Measurements from ENCODE around the gene CNPY3.
"Not testable (repeated sequence)": the region's sequence is repeated elsewhere in the genome, so short reads cannot be mapped to it uniquely, and the experiment has no call there.

DNA sequence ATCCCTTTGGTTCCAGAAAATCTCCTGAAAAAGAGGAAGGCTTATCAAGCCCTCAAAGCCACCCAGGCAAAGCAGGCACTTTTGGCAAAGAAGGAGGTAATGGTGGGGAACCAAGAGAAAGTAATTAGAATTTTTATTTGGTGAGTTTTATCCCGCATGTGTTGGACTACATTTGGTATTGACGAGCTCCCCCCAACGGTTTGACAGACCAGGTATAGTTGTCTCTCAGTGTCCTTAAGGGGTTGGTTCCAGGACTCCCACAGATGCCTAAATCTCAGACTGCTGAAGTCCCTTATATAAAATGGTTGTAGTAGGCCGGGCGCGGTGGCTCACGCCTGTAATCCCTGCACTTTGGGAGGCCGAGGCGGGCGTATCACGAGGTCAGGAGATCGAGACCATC lies 48.4 kb upstream of the CNPY3 start:
- TF ChIP-seq, protein P1, sequence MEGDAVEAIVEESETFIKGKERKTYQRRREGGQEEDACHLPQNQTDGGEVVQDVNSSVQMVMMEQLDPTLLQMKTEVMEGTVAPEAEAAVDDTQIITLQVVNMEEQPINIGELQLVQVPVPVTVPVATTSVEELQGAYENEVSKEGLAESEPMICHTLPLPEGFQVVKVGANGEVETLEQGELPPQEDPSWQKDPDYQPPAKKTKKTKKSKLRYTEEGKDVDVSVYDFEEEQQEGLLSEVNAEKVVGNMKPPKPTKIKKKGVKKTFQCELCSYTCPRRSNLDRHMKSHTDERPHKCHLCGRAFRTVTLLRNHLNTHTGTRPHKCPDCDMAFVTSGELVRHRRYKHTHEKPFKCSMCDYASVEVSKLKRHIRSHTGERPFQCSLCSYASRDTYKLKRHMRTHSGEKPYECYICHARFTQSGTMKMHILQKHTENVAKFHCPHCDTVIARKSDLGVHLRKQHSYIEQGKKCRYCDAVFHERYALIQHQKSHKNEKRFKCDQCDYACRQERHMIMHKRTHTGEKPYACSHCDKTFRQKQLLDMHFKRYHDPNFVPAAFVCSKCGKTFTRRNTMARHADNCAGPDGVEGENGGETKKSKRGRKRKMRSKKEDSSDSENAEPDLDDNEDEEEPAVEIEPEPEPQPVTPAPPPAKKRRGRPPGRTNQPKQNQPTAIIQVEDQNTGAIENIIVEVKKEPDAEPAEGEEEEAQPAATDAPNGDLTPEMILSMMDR (IDR thresholded peaks at IDR 0.05) = not testable (repeated sequence)
- TF ChIP-seq, protein P2, sequence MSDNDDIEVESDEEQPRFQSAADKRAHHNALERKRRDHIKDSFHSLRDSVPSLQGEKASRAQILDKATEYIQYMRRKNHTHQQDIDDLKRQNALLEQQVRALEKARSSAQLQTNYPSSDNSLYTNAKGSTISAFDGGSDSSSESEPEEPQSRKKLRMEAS (IDR thresholded peaks at IDR 0.05; ENCODE audit: low read depth) = not testable (repeated sequence)
- TF ChIP-seq FOXJ3 (CRISPR knock-in tag; IDR thresholded peaks at IDR 0.05); POLR2AphosphoS5 (IDR thresholded peaks at IDR 0.05; ENCODE audit: low read depth, low read length); RFX5 (IDR thresholded peaks at IDR 0.05; ENCODE audit: low read length); FOXM1 (IDR thresholded peaks at IDR 0.05; ENCODE audit: low read depth); MXI1 (IDR thresholded peaks at IDR 0.05; ENCODE audit: low read depth, low read length); GABPA (IDR thresholded peaks at IDR 0.05; ENCODE audit: low read depth); EP300 (IDR thresholded peaks at IDR 0.05; ENCODE audit: borderline replicate concordance in 1 of 2, low read depth in 1 of 2, low read length in 1 of 2): not testable (repeated sequence)
- TF ChIP-seq, protein P3, sequence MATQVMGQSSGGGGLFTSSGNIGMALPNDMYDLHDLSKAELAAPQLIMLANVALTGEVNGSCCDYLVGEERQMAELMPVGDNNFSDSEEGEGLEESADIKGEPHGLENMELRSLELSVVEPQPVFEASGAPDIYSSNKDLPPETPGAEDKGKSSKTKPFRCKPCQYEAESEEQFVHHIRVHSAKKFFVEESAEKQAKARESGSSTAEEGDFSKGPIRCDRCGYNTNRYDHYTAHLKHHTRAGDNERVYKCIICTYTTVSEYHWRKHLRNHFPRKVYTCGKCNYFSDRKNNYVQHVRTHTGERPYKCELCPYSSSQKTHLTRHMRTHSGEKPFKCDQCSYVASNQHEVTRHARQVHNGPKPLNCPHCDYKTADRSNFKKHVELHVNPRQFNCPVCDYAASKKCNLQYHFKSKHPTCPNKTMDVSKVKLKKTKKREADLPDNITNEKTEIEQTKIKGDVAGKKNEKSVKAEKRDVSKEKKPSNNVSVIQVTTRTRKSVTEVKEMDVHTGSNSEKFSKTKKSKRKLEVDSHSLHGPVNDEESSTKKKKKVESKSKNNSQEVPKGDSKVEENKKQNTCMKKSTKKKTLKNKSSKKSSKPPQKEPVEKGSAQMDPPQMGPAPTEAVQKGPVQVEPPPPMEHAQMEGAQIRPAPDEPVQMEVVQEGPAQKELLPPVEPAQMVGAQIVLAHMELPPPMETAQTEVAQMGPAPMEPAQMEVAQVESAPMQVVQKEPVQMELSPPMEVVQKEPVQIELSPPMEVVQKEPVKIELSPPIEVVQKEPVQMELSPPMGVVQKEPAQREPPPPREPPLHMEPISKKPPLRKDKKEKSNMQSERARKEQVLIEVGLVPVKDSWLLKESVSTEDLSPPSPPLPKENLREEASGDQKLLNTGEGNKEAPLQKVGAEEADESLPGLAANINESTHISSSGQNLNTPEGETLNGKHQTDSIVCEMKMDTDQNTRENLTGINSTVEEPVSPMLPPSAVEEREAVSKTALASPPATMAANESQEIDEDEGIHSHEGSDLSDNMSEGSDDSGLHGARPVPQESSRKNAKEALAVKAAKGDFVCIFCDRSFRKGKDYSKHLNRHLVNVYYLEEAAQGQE (IDR thresholded peaks at IDR 0.05; ENCODE audit: low read depth, low read length) = not testable (repeated sequence)
